Activated CD8-positive, alpha-beta T cell treated with anti-CD3 and anti-CD28 coated beads for 36 hours (primary cell): ENCODE data around the gene ADGRG1. TPM values are rescaled to one million over a fixed set of nuclear protein-coding genes. Genes with fewer than 3 reads are reported as not detected.

Experiments
- ATAC-seq: fragments of 200-7000 bp; cut with Tn5 transposase; one replicate; pipeline ENCODE4 v1.10.0; 2021; ENCODE audit warnings: mild to moderate bottlenecking, moderate library complexity
- CTCF ChIA-PET: fragments of 350-600 bp; sonication (Branson Sonifier 250); formaldehyde crosslinking; loops from one replicate; lab custom pipeline; 2021; ENCODE audit warnings: antibody characterized with exemption; lab: Charles Lee
- POLR2A ChIA-PET: fragments of 350-600 bp; sonication (Branson Sonifier 250); formaldehyde crosslinking; loops from one replicate; lab custom pipeline; 2021; ENCODE audit warnings: antibody characterized with exemption; lab: Charles Lee
- DNase-seq: peaks from one replicate; pipeline ENCODE4 v3.0.0-alpha.2; 2020
- H3K27ac Mint-ChIP-seq: one replicate; pipeline ENCODE4 v1.8.0; 2021; ENCODE audit warnings: mild to moderate bottlenecking, mixed read lengths
- H3K27me3 Mint-ChIP-seq: one replicate; pipeline ENCODE4 v1.8.0; 2021; ENCODE audit warnings: mixed read lengths
- H3K36me3 Mint-ChIP-seq: one replicate; pipeline ENCODE4 v1.8.0; 2021; ENCODE audit warnings: low read depth, mixed read lengths
- H3K4me1 Mint-ChIP-seq: one replicate; pipeline ENCODE4 v1.8.0; 2021; ENCODE audit warnings: low read depth, mixed read lengths
- H3K4me3 Mint-ChIP-seq: one replicate; pipeline ENCODE4 v1.8.0; 2021; ENCODE audit warnings: mild to moderate bottlenecking, moderate library complexity, mixed read lengths
- H3K9me3 Mint-ChIP-seq: one replicate; pipeline ENCODE4 v1.8.0; 2021; ENCODE audit warnings: mixed read lengths
- intact Hi-C: fragments of 100-400 bp; cut with micrococcal nuclease; formaldehyde crosslinking; loops from one replicate; pipeline ENCODE4 v1.10.0; 2022
- total RNA-seq, 2 experiments: library from RNA; stranded (reverse); gene quantifications; one replicate each; pipeline ENCODE4 v1.2.3, GENCODE V29; 2021
- TF ChIP-seq, protein P1 (sequence below): fragments of 200-600 bp; IDR thresholded peaks from one replicate; pipeline ENCODE4 v1.8.0; 2022; ENCODE audit warnings: antibody characterized with exemption, mild to moderate bottlenecking

The ADGRG1 gene
- total RNA-seq, 2 experiments from 2014 or later: 4.9 to 8.5 TPM

DNA sequence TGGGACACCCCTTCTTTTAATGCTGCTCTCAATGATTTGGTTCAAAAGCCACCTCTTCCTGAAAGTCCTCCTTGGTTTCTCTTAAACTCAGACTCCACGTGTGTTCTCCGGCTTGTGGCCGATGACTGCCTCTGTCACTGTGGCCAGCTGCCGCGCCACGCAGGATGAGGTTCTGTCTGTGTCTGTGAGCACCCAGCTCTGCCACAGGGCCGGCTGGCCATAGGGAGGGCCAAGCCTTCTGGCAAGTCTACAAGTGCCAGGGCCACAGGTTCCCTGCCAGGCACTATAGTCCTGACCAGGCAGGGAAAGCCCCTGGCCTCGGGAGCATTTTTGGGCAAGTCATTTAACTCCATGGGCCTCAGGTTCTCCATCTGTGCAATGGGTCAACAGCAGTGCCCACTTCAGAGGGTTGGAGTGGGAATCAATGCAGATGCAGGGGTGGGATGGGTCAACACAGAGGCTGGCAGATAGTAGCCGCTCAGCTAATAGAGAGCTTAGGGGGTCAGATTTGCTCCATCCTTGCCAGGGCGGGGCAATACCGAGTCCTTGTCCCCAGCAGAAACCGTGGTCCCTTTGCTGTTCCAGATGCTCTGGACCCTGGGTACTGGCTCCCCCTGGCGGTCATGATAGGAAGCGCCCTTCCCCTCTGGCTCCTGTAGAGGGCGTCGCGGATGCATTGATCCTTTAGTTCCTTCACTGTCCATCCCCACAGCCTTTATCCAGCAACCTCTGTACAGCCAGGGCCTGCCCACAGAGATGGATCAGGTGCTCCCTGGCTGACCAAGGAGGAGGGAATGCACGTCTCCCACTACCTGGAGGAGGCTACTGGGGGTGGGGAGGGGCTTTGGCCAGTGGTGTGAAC lies 20.4 kb downstream of the ADGRG1 start:
- ChIA-PET CTCF (interaction anchor here (0.6 to 7.0 kb wide), 48 partner anchors 9 to 232 kb away, joined by 3 to 265 read pairs (median 5); partner anchors contain the start of genes ADGRG1, ADGRG5, CIAPIN1 and COQ9), POLR2A (interaction anchor here (0.8 to 5.7 kb wide), 11 partner anchors 10 to 88 kb away, joined by 3 to 48 read pairs (median 9); no protein-coding TSS in a partner anchor)
- intact Hi-C loops: loop anchor here (1.0 to 5.0 kb wide), 2 partner anchors 57 to 73 kb away; no protein-coding TSS in a partner anchor
- Mint-ChIP-seq H3K36me3 (no peaks in the 10 kb centered on the region), H3K4me3 (no peak overlapping the region), H3K4me1 (peaks cover 33% of the 10 kb centered on the region), H3K27me3 (no peaks in the 10 kb centered on the region), H3K9me3 (no peaks in the 10 kb centered on the region), H3K27ac (peak overlapping the region; percentile 86)
- peak; percentile 73 for ATAC-seq
- peak; percentile 94 for DNase-seq
- TF ChIP-seq, protein P1, sequence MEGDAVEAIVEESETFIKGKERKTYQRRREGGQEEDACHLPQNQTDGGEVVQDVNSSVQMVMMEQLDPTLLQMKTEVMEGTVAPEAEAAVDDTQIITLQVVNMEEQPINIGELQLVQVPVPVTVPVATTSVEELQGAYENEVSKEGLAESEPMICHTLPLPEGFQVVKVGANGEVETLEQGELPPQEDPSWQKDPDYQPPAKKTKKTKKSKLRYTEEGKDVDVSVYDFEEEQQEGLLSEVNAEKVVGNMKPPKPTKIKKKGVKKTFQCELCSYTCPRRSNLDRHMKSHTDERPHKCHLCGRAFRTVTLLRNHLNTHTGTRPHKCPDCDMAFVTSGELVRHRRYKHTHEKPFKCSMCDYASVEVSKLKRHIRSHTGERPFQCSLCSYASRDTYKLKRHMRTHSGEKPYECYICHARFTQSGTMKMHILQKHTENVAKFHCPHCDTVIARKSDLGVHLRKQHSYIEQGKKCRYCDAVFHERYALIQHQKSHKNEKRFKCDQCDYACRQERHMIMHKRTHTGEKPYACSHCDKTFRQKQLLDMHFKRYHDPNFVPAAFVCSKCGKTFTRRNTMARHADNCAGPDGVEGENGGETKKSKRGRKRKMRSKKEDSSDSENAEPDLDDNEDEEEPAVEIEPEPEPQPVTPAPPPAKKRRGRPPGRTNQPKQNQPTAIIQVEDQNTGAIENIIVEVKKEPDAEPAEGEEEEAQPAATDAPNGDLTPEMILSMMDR: peak; percentile 100

- Mint-ChIP-seq H3K27me3 (no peaks in the 10 kb centered on the region), H3K36me3 (no peaks in the 10 kb centered on the region), H3K4me3 (no peak overlapping the region), H3K27ac (peak overlapping the region; percentile 86), H3K9me3 (no peaks in the 10 kb centered on the region), H3K4me1 (peaks cover 33% of the 10 kb centered on the region)
- intact Hi-C loops: loop anchor here (1.0 to 5.0 kb wide), 2 partner anchors 57 to 73 kb away; no protein-coding TSS in a partner anchor
- POLR2A ChIA-PET: interaction anchor here (0.8 to 5.7 kb wide), 5 partner anchors 11 to 87 kb away, joined by 3 to 48 read pairs (median 10); no protein-coding TSS in a partner anchor
- TF ChIP-seq, protein P1: no peak
- ATAC-seq (no peak), DNase-seq (no peak)
- CTCF ChIA-PET: interaction anchor here (0.5 to 7.0 kb wide), 27 partner anchors 13 to 233 kb away, joined by 3 to 265 read pairs (median 6); partner anchors contain the start of genes ADGRG1, ADGRG5, KATNB1 and POLR2C
Observed at GRCh38 chr16:57649443-57649751, 21.0 kb downstream of the ADGRG1 start.

DNA sequence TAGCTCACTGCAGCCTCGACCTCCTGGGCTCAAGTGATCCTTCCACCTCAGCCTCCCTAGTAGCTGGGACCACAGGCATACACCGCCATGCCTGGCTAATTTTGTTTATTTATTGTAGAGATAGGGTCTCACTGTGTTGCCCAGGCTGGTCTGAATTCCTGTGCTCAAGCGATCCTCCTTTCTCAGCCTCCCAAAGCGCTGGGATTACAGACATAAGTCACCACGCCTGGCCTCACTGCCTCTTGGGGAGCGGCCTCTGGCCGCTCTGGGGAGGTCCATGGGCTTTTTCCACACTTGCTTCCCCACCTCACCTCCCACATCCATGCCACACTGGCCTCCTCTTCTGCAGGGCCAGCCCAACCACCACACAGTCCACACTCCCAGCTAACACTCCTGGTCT lies 21.4 kb downstream of the ADGRG1 start:
- no peaks in the 10 kb centered on the region for H3K36me3 Mint-ChIP-seq
- POLR2A ChIA-PET: interaction anchor here (0.8 to 5.7 kb wide), 4 partner anchors 48 to 87 kb away, joined by 3 to 48 read pairs (median 26); no protein-coding TSS in a partner anchor
- no peak for ATAC-seq
- H3K9me3 Mint-ChIP-seq: no peaks in the 10 kb centered on the region
- no peaks in the 10 kb centered on the region for H3K27me3 Mint-ChIP-seq
- H3K4me1 Mint-ChIP-seq: peaks cover 33% of the 10 kb centered on the region
- intact Hi-C loops: loop anchor here (1.0 to 5.0 kb wide), 2 partner anchors 58 to 74 kb away; no protein-coding TSS in a partner anchor
- CTCF ChIA-PET: interaction anchor here (0.5 to 7.0 kb wide), 28 partner anchors 13 to 233 kb away, joined by 3 to 265 read pairs (median 6); partner anchors contain the start of genes ADGRG1, ADGRG5, KATNB1 and POLR2C
- no peak for DNase-seq
- no peak overlapping the region for H3K4me3 Mint-ChIP-seq
- TF ChIP-seq, protein P1: no peak
- H3K27ac Mint-ChIP-seq: no peak overlapping the region

GRCh38 chr16:57651344-57652333 lies 23.2 kb downstream of the ADGRG1 start:
- peak; percentile 22 for ATAC-seq
- no peak overlapping the region for H3K4me3 Mint-ChIP-seq
- DNase-seq: peak; percentile 44
- no peaks in the 10 kb centered on the region for H3K9me3 Mint-ChIP-seq
- H3K27ac Mint-ChIP-seq: peak overlapping the region; percentile 37
- ChIA-PET CTCF (interaction anchor here (1.0 to 7.0 kb wide), 5 partner anchors 12 to 75 kb away, joined by 3 to 127 read pairs (median 11); no protein-coding TSS in a partner anchor), POLR2A (interaction anchor here (1.1 kb wide), 1 partner anchor 51 kb away, joined by 3 read pairs; no protein-coding TSS in a partner anchor)
- H3K4me1 Mint-ChIP-seq: peaks cover 36% of the 10 kb centered on the region
- intact Hi-C loops: no loop called here
- TF ChIP-seq, protein P1: no peak
- H3K36me3 Mint-ChIP-seq: no peaks in the 10 kb centered on the region
- no peaks in the 10 kb centered on the region for H3K27me3 Mint-ChIP-seq
